ENCODE results near the gene TMEM119.
"Not testable (repeated sequence)": the region's sequence is repeated elsewhere in the genome, so short reads cannot be mapped to it uniquely, and the experiment has no call there.

TMEM119 gene

DNA sequence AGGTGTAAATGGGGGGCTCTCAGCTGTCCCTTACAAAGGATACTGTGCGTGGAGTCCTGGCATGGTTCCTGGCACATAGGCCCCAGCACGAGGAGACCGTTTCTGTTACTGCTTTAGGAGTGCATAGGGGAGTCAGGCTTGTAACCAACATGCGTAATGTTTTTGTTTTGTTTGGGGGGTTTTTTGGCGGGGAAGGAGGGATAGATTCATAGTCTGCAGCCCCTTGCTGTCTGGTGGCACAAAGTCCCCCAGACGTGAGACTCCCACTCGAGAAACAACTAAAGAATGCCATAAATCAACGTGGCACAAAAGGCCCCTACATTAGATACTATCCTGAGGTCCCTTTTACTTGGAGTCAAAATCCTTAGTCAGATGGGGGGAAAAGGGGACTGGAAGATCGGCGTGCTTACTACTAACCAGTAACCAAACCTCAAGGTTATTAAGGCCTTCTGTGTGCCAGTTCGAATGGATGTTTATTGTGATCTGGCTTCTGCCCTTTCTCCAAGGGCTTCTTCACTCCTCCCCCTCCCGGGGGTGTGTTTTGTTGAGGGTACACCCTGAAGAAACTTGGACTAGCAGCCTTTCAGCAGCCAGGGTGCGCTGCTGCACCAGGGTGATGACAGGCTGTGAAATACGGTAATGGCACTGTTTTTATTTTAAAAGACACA, 34.6 kb downstream of the TMEM119 start:
- DNase-seq = peak; percentile 89 to 90

DNA sequence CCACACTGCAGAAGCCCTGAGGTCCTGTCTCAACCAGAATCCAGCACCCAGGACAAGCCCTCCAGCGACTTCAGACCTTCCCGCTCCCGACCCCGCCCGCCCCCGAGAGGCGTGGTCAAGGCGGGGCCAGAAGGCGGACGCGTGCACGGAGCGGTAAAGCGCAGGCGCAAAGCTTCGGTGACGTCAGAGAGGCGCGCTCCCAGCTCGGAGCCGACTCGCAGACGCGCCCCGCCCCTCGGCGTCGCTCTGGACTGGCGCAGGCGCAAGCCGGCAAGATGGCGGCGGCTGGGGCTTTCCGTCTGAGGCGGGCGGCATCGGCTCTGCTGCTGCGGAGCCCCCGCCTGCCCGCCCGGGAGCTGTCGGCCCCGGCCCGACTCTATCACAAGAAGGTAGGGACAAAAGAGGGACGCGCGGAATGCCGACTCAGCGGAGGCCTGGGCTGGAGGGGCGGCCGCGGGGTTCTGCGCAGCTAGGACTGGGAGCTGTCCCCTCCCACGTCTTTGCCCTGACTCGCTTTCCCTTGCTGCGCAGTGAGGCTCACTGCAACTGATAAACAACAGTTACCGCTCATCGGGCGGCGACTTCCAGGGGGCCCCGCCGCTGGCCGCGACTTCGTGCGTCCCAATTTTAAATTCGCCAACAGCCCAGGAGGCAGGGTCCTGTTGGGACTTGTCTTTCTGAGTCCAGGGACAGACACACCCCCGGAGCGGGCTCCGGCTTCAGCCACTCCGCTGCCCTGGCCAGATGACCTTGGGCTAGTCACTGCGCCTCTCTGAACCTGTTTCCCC, 35.3 kb downstream of the TMEM119 start, which contains the start of gene ISCU:
ISCU (plus strand) TSS at position 249 of the 788 bp plus-strand sequence; CDS start at position 276, 27 bp downstream.
- DNase-seq = peak; percentile 100

DNA sequence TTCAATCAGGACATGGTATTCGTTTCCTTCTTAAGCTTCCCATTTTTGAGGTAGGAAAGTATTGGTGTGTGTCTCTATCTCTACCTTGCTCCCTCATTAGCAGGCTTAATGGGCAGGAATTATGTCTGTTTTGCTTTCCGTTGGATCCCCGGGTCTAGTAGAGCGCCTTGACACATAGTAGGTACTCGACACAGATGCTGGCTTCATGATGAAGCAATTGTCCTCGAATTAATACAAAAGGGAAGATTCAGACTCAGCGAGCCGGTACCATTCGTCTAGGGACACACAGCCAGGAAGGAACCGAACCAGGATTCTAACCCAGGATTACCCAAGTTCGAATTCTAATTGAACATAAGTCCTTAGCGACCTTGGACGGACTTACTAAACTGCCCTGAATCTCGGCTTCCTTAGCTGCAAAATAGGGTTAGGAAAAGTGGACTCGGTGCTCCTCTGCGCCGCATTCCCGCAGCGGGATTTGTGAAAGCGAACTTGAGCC, 36.0 kb downstream of the TMEM119 start:
- no peak for DNase-seq

DNA sequence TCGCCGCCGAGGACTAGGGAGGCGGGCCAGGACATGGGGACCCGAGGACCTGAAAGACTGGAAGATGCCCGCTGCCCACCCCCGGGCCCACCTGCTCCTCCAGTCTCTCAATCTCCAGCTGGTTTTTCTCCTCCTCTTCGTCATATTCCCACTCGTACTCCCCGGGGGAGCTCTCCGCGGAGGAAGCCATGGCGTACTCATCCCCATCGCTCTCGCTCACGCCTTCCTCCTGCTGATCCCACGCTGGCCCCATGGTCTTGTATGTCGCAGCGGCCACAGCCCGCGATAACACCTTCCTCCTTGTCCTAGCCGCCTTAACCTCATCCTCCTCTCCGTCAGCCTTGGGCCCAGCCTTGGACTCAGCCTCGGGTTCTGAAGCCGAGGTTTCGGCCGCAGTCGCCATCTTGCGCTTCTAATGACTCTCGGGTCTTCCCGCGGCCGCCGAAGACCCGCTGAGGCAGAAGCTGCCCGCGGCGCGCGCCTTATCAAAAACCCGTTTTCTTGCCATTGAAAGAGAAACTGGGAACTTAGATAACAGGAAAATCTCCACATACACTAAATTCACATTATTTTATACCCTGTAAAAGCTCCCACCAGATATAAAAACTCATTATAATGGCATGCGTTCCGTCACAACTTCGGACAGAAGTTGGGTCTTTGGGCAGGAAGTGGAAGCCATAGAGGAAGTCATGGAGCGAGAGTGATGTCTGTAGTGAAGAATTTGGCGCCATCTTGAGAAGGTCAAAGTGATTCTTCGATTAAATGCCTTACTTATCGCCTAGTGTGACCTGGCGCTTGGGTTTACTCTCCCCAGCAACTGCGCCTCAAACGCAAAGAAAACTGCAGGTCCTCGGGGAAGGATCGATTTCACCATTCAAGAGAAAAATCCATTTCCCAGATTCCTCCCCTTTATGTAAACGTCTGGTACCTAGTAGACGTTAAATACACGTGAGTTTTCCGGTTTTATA, 36.8 kb downstream of the TMEM119 start, which contains the start of gene SART3:
SART3 (minus strand) TSS at position 422 of the 968 bp plus-strand sequence; CDS start at position 403, 19 bp downstream.
- DNase-seq = peak; percentile 88

DNA sequence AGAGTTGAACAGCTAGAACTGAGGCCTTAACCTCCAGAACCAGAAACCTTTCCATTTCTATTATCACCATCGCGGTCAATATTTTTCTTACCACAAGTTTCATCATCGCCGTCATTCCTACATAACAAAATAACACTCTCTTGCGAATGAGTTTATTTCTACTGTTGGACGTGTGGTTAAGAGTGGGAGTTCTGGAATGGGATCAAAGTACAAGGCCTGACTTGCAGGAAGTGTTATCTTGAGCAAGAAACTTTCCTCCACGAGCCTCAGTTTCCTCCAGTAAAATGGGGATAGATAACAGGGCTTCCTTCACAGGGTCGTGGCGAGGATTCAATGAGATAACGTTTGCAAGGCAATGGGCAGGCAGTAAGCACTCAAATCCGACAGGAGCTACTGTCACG, 37.6 kb downstream of the TMEM119 start:
- DNase-seq = no peak

DNA sequence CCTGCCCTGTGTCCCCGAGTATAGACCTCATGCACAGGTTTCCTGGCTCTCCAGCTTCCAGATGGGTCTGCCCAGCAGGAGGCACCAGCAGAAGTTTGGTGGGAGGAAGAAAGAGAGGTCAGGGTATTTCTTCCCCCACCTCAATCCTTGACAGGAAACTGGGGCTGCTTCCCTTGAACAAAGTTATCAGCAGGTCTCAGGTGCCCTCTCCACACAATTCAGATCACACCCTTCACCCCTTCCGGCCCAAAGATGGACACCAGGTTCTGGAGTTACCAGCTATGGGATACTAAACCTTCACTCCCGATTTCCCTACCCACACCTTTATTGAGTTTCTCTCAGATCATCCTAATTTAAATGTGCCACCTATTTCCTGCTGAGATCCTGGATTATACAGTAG, 38.1 kb downstream of the TMEM119 start:
- no peak for DNase-seq

DNA sequence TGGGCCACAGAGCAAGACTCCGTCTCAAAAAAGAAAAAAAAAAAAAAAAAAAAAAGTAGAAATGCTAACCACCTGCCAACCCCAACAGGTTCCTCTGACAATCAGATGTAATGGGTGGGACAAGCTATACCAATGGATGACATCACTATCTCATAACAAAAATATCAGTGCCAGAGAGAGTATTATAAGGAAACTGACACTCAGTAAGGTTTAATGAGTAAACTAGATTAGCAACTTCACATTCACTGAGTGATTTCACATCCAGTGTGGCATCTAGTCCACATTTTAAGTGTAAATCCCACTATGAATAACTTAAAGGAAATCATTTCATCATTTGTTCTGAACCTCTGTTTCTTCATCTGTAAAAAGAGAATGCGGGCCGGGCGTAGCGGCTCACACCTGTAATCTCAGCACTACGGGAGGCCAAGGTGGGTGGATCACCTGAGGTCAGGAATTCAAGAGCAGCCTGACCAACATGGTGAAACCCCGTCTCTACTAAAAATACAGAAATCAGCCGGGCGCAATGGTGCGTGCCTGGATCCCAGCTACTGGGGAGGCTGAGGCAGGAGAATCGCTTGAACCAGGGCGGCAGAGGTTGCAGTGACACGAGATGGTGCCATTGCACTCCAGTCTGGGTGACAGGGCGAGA, 38.8 kb downstream of the TMEM119 start:
- DNase-seq = no peak

DNA sequence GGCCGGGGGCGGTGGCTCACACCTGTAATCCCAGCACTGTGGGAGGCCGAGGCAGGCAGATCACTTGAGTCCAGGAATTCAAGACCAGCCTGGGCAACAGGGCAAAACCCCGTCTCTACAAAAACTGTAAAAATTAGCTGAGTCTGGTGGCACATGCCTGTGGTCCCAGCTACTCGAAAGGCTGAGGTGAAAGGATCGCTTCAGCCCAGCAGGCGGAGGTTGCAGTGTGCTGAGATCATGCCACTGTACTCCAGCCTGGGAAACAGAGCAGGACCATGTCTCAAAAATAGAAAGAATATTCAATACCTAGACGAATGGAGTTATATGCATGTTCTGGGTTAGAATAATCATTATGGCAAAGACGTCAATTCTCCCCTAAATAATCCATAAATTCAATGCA, 42.5 kb downstream of the TMEM119 start:
- not testable (repeated sequence) for DNase-seq

DNA sequence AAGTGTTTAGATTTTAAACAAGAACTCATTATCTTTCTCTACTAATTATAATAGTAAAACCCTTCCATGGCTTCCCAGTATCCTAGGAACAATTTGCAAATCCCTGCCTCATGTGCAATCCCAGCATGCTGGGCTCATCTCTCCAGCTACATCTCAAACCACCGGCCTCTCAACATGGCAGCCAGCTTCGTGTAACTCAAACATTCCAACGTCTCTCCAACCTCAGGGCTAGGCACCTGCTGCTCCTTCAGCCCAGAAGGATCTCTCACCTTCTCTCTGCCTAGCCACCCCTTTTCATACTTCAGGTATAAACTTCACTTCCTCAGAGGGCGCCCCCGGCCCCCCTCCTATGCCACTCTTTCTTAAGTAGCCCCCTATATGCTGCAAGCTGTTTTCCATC, 44.1 kb downstream of the TMEM119 start:
- no peak for DNase-seq

DNA sequence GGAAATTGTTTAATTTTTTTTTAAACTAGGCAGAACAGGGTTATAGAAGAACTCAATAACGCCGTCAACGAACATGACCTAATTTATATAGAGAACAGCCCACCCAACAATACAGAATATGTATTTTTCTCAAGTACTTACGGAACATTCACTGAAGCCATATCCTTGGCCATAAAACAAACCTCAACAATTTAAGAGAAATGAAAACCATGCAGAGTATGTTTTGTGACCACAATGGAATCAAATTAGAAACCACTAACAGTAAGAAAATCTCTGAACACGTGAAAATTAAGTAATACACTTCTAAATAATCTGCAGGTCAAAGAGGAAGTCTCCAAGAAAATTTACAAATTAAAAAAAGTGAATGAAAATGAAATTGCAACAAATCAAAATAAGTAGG, 46.3 kb downstream of the TMEM119 start:
- DNase-seq = no peak

DNA sequence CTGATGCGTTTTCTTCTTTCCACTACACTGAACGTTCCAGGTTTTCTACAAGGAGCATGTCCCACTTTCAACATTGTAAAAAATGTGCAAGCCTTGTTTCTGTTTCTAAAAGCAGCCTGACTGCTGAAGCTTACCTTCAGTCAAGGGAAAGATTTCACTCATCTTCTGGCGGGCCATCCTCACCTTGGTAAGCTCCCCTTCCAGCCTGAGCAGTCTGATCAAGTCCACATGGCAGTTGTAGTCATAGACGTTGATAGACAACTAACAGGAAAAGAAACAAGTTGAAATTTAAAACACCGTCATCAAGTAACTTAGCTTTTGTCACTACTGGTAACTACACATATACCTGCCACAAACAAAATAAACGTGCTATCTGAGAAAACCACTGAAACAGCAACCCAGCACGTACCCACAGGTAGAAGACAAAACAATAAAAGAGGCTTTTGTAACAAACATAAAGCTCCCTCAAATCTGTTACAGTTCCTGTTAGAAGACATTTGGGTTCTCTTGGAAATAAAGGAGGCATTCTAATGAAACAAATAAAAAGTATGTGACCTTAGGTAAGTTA, 48.8 kb downstream of the TMEM119 start:
- DNase-seq = no peak

DNA sequence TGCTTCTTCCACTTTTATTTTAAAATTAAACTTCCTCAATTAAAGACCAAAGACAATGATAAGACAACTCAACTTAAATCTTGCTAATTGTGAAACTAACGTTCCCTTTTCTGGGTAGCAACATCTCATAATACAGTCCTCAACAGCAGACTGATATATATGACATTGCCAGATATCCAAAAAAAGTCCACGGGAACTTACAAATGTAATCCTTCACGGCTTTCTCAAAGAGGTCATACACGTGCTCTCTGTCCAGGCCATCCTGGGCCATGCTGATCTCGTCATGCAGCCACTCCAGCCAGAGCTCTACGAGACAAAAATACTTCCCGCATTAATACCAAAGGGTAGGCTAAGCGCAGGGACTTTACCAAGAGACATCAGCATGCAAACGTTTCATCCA, 50.2 kb downstream of the TMEM119 start:
- no peak for DNase-seq

DNA sequence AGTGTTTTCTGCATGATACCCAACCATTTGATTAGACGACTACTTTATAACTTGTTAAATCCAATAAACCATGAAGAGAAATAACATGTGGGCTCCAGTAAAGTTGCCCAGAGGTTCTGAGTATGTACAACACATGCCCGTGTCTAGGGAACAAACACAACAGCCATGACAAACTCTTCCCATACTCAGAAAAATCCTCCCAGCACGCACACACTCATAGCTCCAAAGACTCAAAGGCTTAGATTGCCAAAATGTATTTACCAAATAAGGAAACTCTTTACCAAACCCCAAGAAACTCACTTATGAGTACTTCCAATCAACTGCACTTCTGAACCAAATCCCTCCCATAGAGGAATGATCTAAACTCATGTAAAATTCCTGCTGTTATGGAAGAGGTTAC, 54.2 kb downstream of the TMEM119 start:
- DNase-seq = no peak

DNA sequence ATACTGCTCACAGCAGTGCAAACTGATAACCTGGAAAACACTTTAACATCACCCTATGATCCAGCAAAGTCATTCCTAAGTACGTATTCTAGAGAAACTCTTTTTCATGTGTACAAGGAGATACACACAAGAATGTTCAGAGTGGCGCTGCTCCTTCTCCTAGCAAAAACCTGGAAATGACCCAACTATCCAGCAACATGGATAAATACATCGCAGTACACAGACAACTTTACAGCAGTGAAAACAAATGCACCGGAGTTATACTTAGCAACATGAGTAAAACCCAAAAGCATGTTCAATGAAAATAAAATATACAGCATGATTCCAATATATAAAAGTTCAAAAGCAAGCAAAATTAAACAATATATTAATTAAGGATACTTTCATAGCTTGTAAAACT, 55.6 kb downstream of the TMEM119 start:
- no peak for DNase-seq
